H1 (cell line): Measurements from ENCODE around the gene SLC48A1. TPM values are rescaled to one million over a fixed set of nuclear protein-coding genes. Genes with fewer than 3 reads are reported as not detected.

Experiments
- CTCF ChIP-seq, 3 experiments: IDR thresholded peaks; 1 replicate in 2 of 3; 2 replicates in 1 of 3; pipeline versions ENCODE4 v1.5.1 to v1.6.1; 2011; ENCODE audit warnings: low read length in 3 of 3, mild to moderate bottlenecking in 3 of 3, inconsistent platforms in 2 of 3, low read depth in 1 of 3, moderate library complexity in 1 of 3; ENCODE audit not compliant: insufficient read depth in 1 of 3; ENCODE audit errors: control extremely low read depth in 1 of 3
- polyA plus RNA-seq, 7 experiments: library from polyadenylated mRNA; depleted of rRNA in 3 of 7; stranded (reverse) in 5 of 7; unstranded in 2 of 7; fragments of >200 nt in 5 of 7; fragments of 200-250 nt in 2 of 7; gene quantifications; 1 replicate in 5 of 7; 2 replicates in 1 of 7; 4 replicates in 1 of 7; pipeline versions ENCODE4 v1.2.1 to v1.2.3, GENCODE V29; 2011 to 2013; ENCODE audit warnings: missing spikeins in 2 of 7, mixed read lengths in 2 of 7
- total RNA-seq: library from RNA; stranded (reverse); fragmentation: NEBNext Ultra II Directional; extraction: Animal tissue kit (Norgen Biotek cat#: 25700); gene quantifications from 2 replicates; pipeline ENCODE4 v1.2.1, GENCODE V29; 2021

Gene SLC48A1
- total and polyA plus RNA-seq, 2 of the 8 experiments (the other 6 are each of a cell fraction or from before 2014, with no cell fraction given) = 9.5 to 14.1 TPM

- peak in 2 of 3 experiments; percentile 95 to 97; a peak in 3 of 4 replicates for TF ChIP-seq CTCF (IDR thresholded peaks at IDR 0.05; ENCODE audit: control extremely low read depth in 1 of 3, insufficient read depth in 1 of 3, low read depth in 1 of 3, low read length in 3 of 3)
- TF ChIP-seq, all 59 proteins: peak for 9
Observed at GRCh38 chr12:47744005-47744651, 28.9 kb upstream of the SLC48A1 start (continued).
